Right lobe of liver (tissue), 4 donors: ENCODE measurements around the gene SUSD6.

Source experiments
- POLR2A ChIP-seq: fragments of 450-650 bp; IDR thresholded peaks from one replicate; pipeline ENCODE4 v1.6.1; 2017; ENCODE audit warnings: antibody characterized with exemption, mild to moderate bottlenecking
- TF ChIP-seq, protein P1 (sequence below), 4 donors: fragments of 200-600 bp in 3 of 4; fragments of 450-650 bp in 1 of 4; IDR thresholded peaks; one replicate each; pipeline versions ENCODE4 v1.5.1 to v1.8.0; 2016 to 2022; ENCODE audit warnings: antibody characterized with exemption in 4 of 4, mild to moderate bottlenecking in 2 of 4
- donor health status: DM: no; HTN: no; CAD: no.
- donor health status: DM: no; HTN: no; CAD: no.
- donor health status: DM: no; HTN: yes; CAD: no.

GRCh38 chr14:69612014-69612782, 802 bp downstream of the SUSD6 start:
- no peak for TF ChIP-seq POLR2A
- TF ChIP-seq, protein P1, sequence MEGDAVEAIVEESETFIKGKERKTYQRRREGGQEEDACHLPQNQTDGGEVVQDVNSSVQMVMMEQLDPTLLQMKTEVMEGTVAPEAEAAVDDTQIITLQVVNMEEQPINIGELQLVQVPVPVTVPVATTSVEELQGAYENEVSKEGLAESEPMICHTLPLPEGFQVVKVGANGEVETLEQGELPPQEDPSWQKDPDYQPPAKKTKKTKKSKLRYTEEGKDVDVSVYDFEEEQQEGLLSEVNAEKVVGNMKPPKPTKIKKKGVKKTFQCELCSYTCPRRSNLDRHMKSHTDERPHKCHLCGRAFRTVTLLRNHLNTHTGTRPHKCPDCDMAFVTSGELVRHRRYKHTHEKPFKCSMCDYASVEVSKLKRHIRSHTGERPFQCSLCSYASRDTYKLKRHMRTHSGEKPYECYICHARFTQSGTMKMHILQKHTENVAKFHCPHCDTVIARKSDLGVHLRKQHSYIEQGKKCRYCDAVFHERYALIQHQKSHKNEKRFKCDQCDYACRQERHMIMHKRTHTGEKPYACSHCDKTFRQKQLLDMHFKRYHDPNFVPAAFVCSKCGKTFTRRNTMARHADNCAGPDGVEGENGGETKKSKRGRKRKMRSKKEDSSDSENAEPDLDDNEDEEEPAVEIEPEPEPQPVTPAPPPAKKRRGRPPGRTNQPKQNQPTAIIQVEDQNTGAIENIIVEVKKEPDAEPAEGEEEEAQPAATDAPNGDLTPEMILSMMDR (IDR thresholded peaks at IDR 0.05): no peak
